ENCODE measurements around the gene FTSJ1.

GRCh38 chrX:48516987-48517386 is 41.0 kb downstream of the FTSJ1 start:
- TF ChIP-seq CTCF (IDR thresholded peaks at IDR 0.05) (no peak), POLR2A (IDR thresholded peaks at IDR 0.05) (no peak)

Measured in ovary (tissue), 3 donors.